Hepatocyte (in vitro differentiated cells): Measurements from ENCODE around the gene BEAN1.

Experiments used
- CTCF ChIP-seq: fragments of 200-600 bp; sonication (generic); IDR thresholded peaks from 2 replicates; pipeline ENCODE4 v1.5.1; 2016; ENCODE audit warnings: antibody characterized with exemption, mild to moderate bottlenecking; ENCODE audit not compliant: poor library complexity
- EZH2 ChIP-seq: fragments of 200-600 bp; sonication (generic); IDR thresholded peaks from 2 replicates; pipeline ENCODE4 v1.6.1; 2016; ENCODE audit warnings: antibody characterized with exemption, mild to moderate bottlenecking, borderline replicate concordance
- EZH2phosphoT487 ChIP-seq: fragments of 200-600 bp; sonication (generic); IDR thresholded peaks from one replicate; pipeline ENCODE4 v1.6.1; 2018; ENCODE audit warnings: antibody characterized with exemption, mild to moderate bottlenecking, low read depth, moderate library complexity; ENCODE audit not compliant: unreplicated experiment, severe bottlenecking

- TF ChIP-seq CTCF (no peak), EZH2 (no peak), EZH2phosphoT487 (no peak)
Observed at GRCh38 chr16:66378741-66379570, 48.1 kb upstream of the BEAN1 start.
